ENCODE results near the gene HGFAC. TPM values are rescaled to one million over a fixed set of nuclear protein-coding genes. Genes with fewer than 3 reads are reported as not detected.

Gene HGFAC
- total and polyA plus RNA-seq, 12 donors, result 0.12 to 0.84 (median 0.51) TPM; not detected in 5

GRCh38 chr4:3464911-3465697 lies 23.3 kb downstream of the HGFAC start:
- DNase-seq, result no peak
- no peak overlapping the region for H3K4me3 ChIP-seq
- H3K27ac ChIP-seq, result no peak overlapping the region
- TF ChIP-seq CTCF (IDR thresholded peaks at IDR 0.05) (no peak), POLR2A (IDR thresholded peaks at IDR 0.05) (no peak)
- no peaks in the 10 kb centered on the region for H3K36me3 ChIP-seq (replicated peaks in 1 of 2)
- 90 to 97% (median 94%) methylated on average over 15 to 21 of the region's 21 CpGs for WGBS, 4 donors
- no peaks in the 10 kb centered on the region for H3K9me3 ChIP-seq (replicated peaks in 1 of 3)
- H3K27me3 ChIP-seq, result no peaks in the 10 kb centered on the region
- H3K4me1 ChIP-seq (replicated peaks in 1 of 2), result peaks cover 9% of the 10 kb centered on the region in 2 donors
- intact Hi-C loops (cut with DNase I), result no loop called here

- no peak overlapping the region for H3K27ac ChIP-seq
- H3K9me3 ChIP-seq (replicated peaks in 1 of 3), result no peaks in the 10 kb centered on the region
- no peaks in the 10 kb centered on the region for H3K27me3 ChIP-seq
- DNase-seq, result no peak
- no peak for TF ChIP-seq CTCF (IDR thresholded peaks at IDR 0.05)
- no peak for TF ChIP-seq POLR2A (IDR thresholded peaks at IDR 0.05)
- no peak overlapping the region for H3K4me3 ChIP-seq
- H3K4me1 ChIP-seq (replicated peaks in 1 of 2), result peaks cover 9% of the 10 kb centered on the region in 2 donors
- H3K36me3 ChIP-seq (replicated peaks in 1 of 2), result no peaks in the 10 kb centered on the region
- WGBS, 4 donors, result 81 to 92% (median 85%) methylated on average over 20 to 41 of the region's 41 CpGs
- intact Hi-C loops (cut with DNase I), result no loop called here
These were observed 24.2 kb downstream of the HGFAC start for GRCh38 chr4:3465698-3466671.

GRCh38 chr4:3466691-3467600 lies 25.2 kb downstream of the HGFAC start:
- Histone ChIP-seq H3K27me3 (no peaks in the 10 kb centered on the region), H3K9me3 (replicated peaks in 1 of 3) (no peaks in the 10 kb centered on the region), H3K36me3 (replicated peaks in 1 of 2) (no peaks in the 10 kb centered on the region), H3K4me1 (replicated peaks in 1 of 2) (peaks cover 6 to 9% of the 10 kb centered on the region in 2 donors), H3K27ac (no peak overlapping the region), H3K4me3 (no peak overlapping the region)
- TF ChIP-seq CTCF (IDR thresholded peaks at IDR 0.05) (no peak), POLR2A (IDR thresholded peaks at IDR 0.05) (no peak)
- intact Hi-C loops (cut with DNase I), result no loop called here
- no peak for DNase-seq
- WGBS, 4 donors, result 68 to 78% (median 74%) methylated on average over 20 to 40 of the region's 40 CpGs
